Measurements from ENCODE around the gene HSCB. TPM values are rescaled to one million over a fixed set of nuclear protein-coding genes. Genes with fewer than 3 reads are reported as not detected.

The HSCB gene
- total and polyA plus RNA-seq, 4 donors, result 12.2 to 22.1 (median 15.1) TPM

DNA sequence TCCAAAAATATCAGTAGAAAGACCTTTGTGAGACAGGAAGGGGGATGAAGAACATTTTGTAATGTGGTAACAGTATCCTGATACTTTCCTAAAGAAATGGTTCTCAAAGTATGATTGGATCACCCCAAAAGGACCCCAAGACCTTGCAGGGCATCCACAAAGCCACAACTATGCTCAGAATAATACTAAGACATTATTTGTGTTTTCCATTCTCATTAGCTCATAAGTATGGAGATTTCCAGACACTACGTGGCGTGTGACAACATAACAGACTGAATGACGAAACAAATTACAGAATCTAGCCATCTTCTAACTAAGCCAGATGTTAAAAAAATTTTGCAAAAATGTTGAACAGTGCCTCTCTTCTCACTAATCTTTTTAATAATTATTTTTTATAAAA, 25.2 kb upstream of the HSCB start:
- H3K4me3 ChIP-seq (ENCODE audit: low read depth in 1 of 3, low read length in 3 of 3), result no peak overlapping the region
- H3K36me3 ChIP-seq (ENCODE audit: control insufficient read depth in 4 of 4, insufficient read depth in 3 of 4, low read depth in 1 of 4, low read length in 3 of 4), result no peaks in the 10 kb centered on the region
- TF ChIP-seq NR2F2 (IDR thresholded peaks at IDR 0.05), result no peak
- no peak for TF ChIP-seq YY1 (IDR thresholded peaks at IDR 0.05)
- TF ChIP-seq REST (IDR thresholded peaks at IDR 0.05), result no peak
- TF ChIP-seq ATF3 (IDR thresholded peaks at IDR 0.05), result no peak
- TF ChIP-seq RXRA (IDR thresholded peaks at IDR 0.05), result no peak
- TF ChIP-seq FOXA2 (IDR thresholded peaks at IDR 0.05), result no peak
- TF ChIP-seq JUND (IDR thresholded peaks at IDR 0.05), result no peak
- no peak for TF ChIP-seq HNF4A (conservative IDR thresholded peaks at IDR 0.05)
- no peak for TF ChIP-seq RAD21 (IDR thresholded peaks at IDR 0.05)
- TF ChIP-seq FOXA1 (IDR thresholded peaks at IDR 0.05), result no peak
- TF ChIP-seq, protein P1, sequence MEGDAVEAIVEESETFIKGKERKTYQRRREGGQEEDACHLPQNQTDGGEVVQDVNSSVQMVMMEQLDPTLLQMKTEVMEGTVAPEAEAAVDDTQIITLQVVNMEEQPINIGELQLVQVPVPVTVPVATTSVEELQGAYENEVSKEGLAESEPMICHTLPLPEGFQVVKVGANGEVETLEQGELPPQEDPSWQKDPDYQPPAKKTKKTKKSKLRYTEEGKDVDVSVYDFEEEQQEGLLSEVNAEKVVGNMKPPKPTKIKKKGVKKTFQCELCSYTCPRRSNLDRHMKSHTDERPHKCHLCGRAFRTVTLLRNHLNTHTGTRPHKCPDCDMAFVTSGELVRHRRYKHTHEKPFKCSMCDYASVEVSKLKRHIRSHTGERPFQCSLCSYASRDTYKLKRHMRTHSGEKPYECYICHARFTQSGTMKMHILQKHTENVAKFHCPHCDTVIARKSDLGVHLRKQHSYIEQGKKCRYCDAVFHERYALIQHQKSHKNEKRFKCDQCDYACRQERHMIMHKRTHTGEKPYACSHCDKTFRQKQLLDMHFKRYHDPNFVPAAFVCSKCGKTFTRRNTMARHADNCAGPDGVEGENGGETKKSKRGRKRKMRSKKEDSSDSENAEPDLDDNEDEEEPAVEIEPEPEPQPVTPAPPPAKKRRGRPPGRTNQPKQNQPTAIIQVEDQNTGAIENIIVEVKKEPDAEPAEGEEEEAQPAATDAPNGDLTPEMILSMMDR (IDR thresholded peaks at IDR 0.05; ENCODE audit: low read depth, low read length, missing input control), result no peak
- TF ChIP-seq EGR1 (IDR thresholded peaks at IDR 0.05; ENCODE audit: low read depth in 2 of 2), result no peak
- TF ChIP-seq TAF1 (conservative IDR thresholded peaks at IDR 0.05), result no peak
- TF ChIP-seq GABPA (IDR thresholded peaks at IDR 0.05 in 1 of 2, conservative IDR thresholded peaks at IDR 0.05 in 1 of 2), result no peak
- no peak for TF ChIP-seq ZBTB33 (IDR thresholded peaks at IDR 0.05)
- TF ChIP-seq, protein P2, sequence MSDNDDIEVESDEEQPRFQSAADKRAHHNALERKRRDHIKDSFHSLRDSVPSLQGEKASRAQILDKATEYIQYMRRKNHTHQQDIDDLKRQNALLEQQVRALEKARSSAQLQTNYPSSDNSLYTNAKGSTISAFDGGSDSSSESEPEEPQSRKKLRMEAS (IDR thresholded peaks at IDR 0.05), result no peak
- TF ChIP-seq SP1 (IDR thresholded peaks at IDR 0.05), result no peak
- no peak for TF ChIP-seq HNF4G (IDR thresholded peaks at IDR 0.05)
- no peak overlapping the region for H3K27ac ChIP-seq (ENCODE audit: low read depth in 1 of 2, low read length in 2 of 2)
- no peak for DNase-seq (ENCODE audit: low spot score)
- no peaks in the 10 kb centered on the region for H3K9me3 ChIP-seq (ENCODE audit: control insufficient read depth in 4 of 4, low read length in 3 of 4)
- 97% methylated on average over 3 of the region's 3 CpGs for WGBS
- no peaks in the 10 kb centered on the region for H3K27me3 ChIP-seq (ENCODE audit: control insufficient read depth in 4 of 4, insufficient read depth in 4 of 4, low read length in 3 of 4)
- H3K9ac ChIP-seq (ENCODE audit: low read depth in 1 of 2, low read length in 2 of 2), result no peak overlapping the region
- H3K4me1 ChIP-seq (ENCODE audit: control insufficient read depth in 4 of 4, insufficient read depth in 4 of 4, low read length in 3 of 4), result peaks cover 0 to 11% (median 7%) of the 10 kb centered on the region in 4 donors
